Inferior parietal cortex (tissue), 1 donor: ENCODE data around the gene BICC1.

Experiments used
- DNase-seq: peaks from one replicate; pipeline ENCODE4 v3.0.0-alpha.2; 2016; ENCODE audit errors: extremely low spot score

The BICC1 gene

GRCh38 chr10:58701405-58702135 is 188.9 kb downstream of the BICC1 start:
- no peak for DNase-seq

- no peak for DNase-seq
Measured at GRCh38 chr10:58704226-58704625, 191.6 kb downstream of the BICC1 start.

- DNase-seq: no peak
Measured at GRCh38 chr10:58704671-58705141, 192.0 kb downstream of the BICC1 start.

GRCh38 chr10:58706836-58707235 is 194.2 kb downstream of the BICC1 start:
- DNase-seq: no peak

GRCh38 chr10:58712141-58712540 is 199.5 kb downstream of the BICC1 start:
- DNase-seq: no peak

GRCh38 chr10:58712982-58713381 is 200.3 kb downstream of the BICC1 start:
- DNase-seq: no peak

GRCh38 chr10:58714409-58714808 is 201.7 kb downstream of the BICC1 start:
- DNase-seq: no peak

GRCh38 chr10:58715061-58715460 is 202.4 kb downstream of the BICC1 start:
- DNase-seq: no peak

- no peak for DNase-seq
Measured at GRCh38 chr10:58718596-58718995, 205.9 kb downstream of the BICC1 start.

GRCh38 chr10:58721601-58722281 is 209.1 kb downstream of the BICC1 start:
- no peak for DNase-seq

GRCh38 chr10:58723186-58723585 is 210.5 kb downstream of the BICC1 start:
- no peak for DNase-seq

- no peak for DNase-seq
Measured at GRCh38 chr10:58723966-58724365, 211.3 kb downstream of the BICC1 start.

- no peak for DNase-seq
Measured at GRCh38 chr10:58724781-58725180, 212.1 kb downstream of the BICC1 start.

- DNase-seq: no peak
Measured at GRCh38 chr10:58725901-58726300, 213.2 kb downstream of the BICC1 start.

- DNase-seq: no peak
Measured at GRCh38 chr10:58727633-58728032, 215.0 kb downstream of the BICC1 start.

GRCh38 chr10:58731276-58731675 is 218.6 kb downstream of the BICC1 start:
- DNase-seq: no peak

GRCh38 chr10:58733436-58733835 is 220.8 kb downstream of the BICC1 start:
- no peak for DNase-seq

- peak; percentile 7 for DNase-seq
Measured at GRCh38 chr10:58734116-58734515, 221.4 kb downstream of the BICC1 start.

GRCh38 chr10:58734664-58735063 is 222.0 kb downstream of the BICC1 start:
- peak; percentile 8 for DNase-seq

GRCh38 chr10:58735087-58735486 is 222.4 kb downstream of the BICC1 start:
- DNase-seq: no peak

- DNase-seq: no peak
Measured at GRCh38 chr10:58740620-58741369, 228.1 kb downstream of the BICC1 start.

GRCh38 chr10:58741673-58742072 is 229.0 kb downstream of the BICC1 start:
- DNase-seq: no peak

GRCh38 chr10:58742141-58742540 is 229.5 kb downstream of the BICC1 start:
- no peak for DNase-seq
